Kidney glomerular epithelial cell (primary cell): ENCODE data around the gene CORO2B.
"Not testable (repeated sequence)": the region's sequence is repeated elsewhere in the genome, so short reads cannot be mapped to it uniquely, and the experiment has no call there.

Source experiments
- DNase-seq: peaks from one replicate; lab custom pipeline; 2025; lab: John Stamatoyannopoulos, UW

The CORO2B gene

GRCh38 chr15:68733666-68734065 lies 154.9 kb downstream of the CORO2B start:
- no peak for DNase-seq

- DNase-seq, result no peak
Observed at GRCh38 chr15:68734352-68734751, 155.6 kb downstream of the CORO2B start.

GRCh38 chr15:68734881-68735280 lies 156.1 kb downstream of the CORO2B start:
- no peak for DNase-seq

- no peak for DNase-seq
Observed at GRCh38 chr15:68735610-68736009, 156.8 kb downstream of the CORO2B start.

- DNase-seq, result peak; percentile 2
Observed at GRCh38 chr15:68739390-68740080, 160.7 kb downstream of the CORO2B start.

GRCh38 chr15:68743256-68743655 lies 164.5 kb downstream of the CORO2B start:
- DNase-seq, result no peak

- DNase-seq, result no peak
Observed at GRCh38 chr15:68749365-68749764, 170.6 kb downstream of the CORO2B start.

GRCh38 chr15:68749793-68750192 lies 171.0 kb downstream of the CORO2B start:
- no peak for DNase-seq

- DNase-seq, result no peak
Observed at GRCh38 chr15:68751622-68752021, 172.8 kb downstream of the CORO2B start.

- no peak for DNase-seq
Observed at GRCh38 chr15:68755731-68756130, 176.9 kb downstream of the CORO2B start.

GRCh38 chr15:68759982-68760579 lies 181.3 kb downstream of the CORO2B start:
- DNase-seq, result not testable (repeated sequence)

GRCh38 chr15:68763063-68763462 lies 184.3 kb downstream of the CORO2B start:
- no peak for DNase-seq

- DNase-seq, result no peak
Observed at GRCh38 chr15:68764090-68764489, 185.3 kb downstream of the CORO2B start.

- no peak for DNase-seq
Observed at GRCh38 chr15:68765602-68766368, 187.0 kb downstream of the CORO2B start.

GRCh38 chr15:68767833-68768232 lies 189.0 kb downstream of the CORO2B start:
- no peak for DNase-seq

GRCh38 chr15:68768321-68768720 lies 189.5 kb downstream of the CORO2B start:
- DNase-seq, result no peak

- DNase-seq, result no peak
Observed at GRCh38 chr15:68769702-68770101, 190.9 kb downstream of the CORO2B start.

GRCh38 chr15:68770216-68770615 lies 191.4 kb downstream of the CORO2B start:
- no peak for DNase-seq

GRCh38 chr15:68773036-68773435 lies 194.2 kb downstream of the CORO2B start:
- DNase-seq, result no peak

GRCh38 chr15:68774120-68774519 lies 195.3 kb downstream of the CORO2B start:
- no peak for DNase-seq

- no peak for DNase-seq
Observed at GRCh38 chr15:68774521-68775235, 195.9 kb downstream of the CORO2B start.

- DNase-seq, result no peak
Observed at GRCh38 chr15:68775236-68775577, 196.4 kb downstream of the CORO2B start.
